ENCODE data around the gene NREP.

- TF ChIP-seq CTCF (conservative IDR thresholded peaks at IDR 0.05 in 1 of 2, IDR thresholded peaks at IDR 0.05 in 1 of 2; ENCODE audit: extremely low read depth in 1 of 2, insufficient read depth in 1 of 2, low read depth in 1 of 2, low read length in 2 of 2) (no peak), EZH2 (IDR thresholded peaks at IDR 0.05; ENCODE audit: borderline replicate concordance, low read length) (no peak)
These were observed 14.6 kb downstream of the NREP start for GRCh38 chr5:111742177-111742994.

Measured in mammary epithelial cell (primary cell).